Trophoblast cell (in vitro differentiated cells and primary cell): ENCODE data around the gene TXLNA.

Source experiments
- DNase-seq, 2 donors: peaks; one replicate each; pipeline ENCODE4 v3.0.0-alpha.2; 2016
- H2AFZ ChIP-seq: 2 replicates; pipeline ENCODE4 v1.6.1; 2013; ENCODE audit warnings: low read length, moderate library complexity, mild to moderate bottlenecking; ENCODE audit not compliant: insufficient read depth, poor library complexity
- H2AK5ac ChIP-seq: 2 replicates; pipeline ENCODE4 v1.6.1; 2013; ENCODE audit warnings: mild to moderate bottlenecking, low read length
- H2BK120ac ChIP-seq: 2 replicates; pipeline ENCODE4 v1.6.1; 2013; ENCODE audit warnings: low read length, mild to moderate bottlenecking, moderate library complexity; ENCODE audit not compliant: insufficient read depth, poor library complexity
- H2BK12ac ChIP-seq: 2 replicates; pipeline ENCODE4 v1.6.1; 2013; ENCODE audit warnings: mild to moderate bottlenecking, low read length, moderate library complexity
- H2BK5ac ChIP-seq: 2 replicates; pipeline ENCODE4 v1.6.1; 2013; ENCODE audit warnings: low read length, low read depth, moderate library complexity, mild to moderate bottlenecking; ENCODE audit not compliant: poor library complexity
- H3K14ac ChIP-seq: 2 replicates; pipeline ENCODE4 v1.6.1; 2013; ENCODE audit warnings: mild to moderate bottlenecking, low read length
- H3K18ac ChIP-seq: 2 replicates; pipeline ENCODE4 v1.6.1; 2013; ENCODE audit warnings: mild to moderate bottlenecking, low read length
- H3K23ac ChIP-seq: 2 replicates; pipeline ENCODE4 v1.6.1; 2013; ENCODE audit warnings: low read length
- H3K27ac ChIP-seq: 2 replicates; pipeline ENCODE4 v1.5.1; 2013; ENCODE audit warnings: low read depth, mild to moderate bottlenecking, inconsistent platforms, low read length, moderate library complexity
- H3K27me3 ChIP-seq: 2 replicates; pipeline ENCODE4 v1.6.1; 2013; ENCODE audit warnings: inconsistent platforms, mild to moderate bottlenecking, low read length, moderate library complexity; ENCODE audit not compliant: insufficient read depth
- H3K36me3 ChIP-seq, 2 experiments: 1 replicate in 1 of 2; 2 replicates in 1 of 2; pipeline ENCODE4 v1.6.1; 2013; ENCODE audit warnings: low read length in 2 of 2, mild to moderate bottlenecking in 2 of 2, moderate library complexity in 1 of 2; ENCODE audit not compliant: insufficient read depth in 2 of 2, control insufficient read depth in 1 of 2
- H3K4ac ChIP-seq: 2 replicates; pipeline ENCODE4 v1.6.1; 2013; ENCODE audit warnings: low read depth, mild to moderate bottlenecking, low read length, moderate library complexity
- H3K4me1 ChIP-seq, 2 experiments: 1 replicate in 1 of 2; 2 replicates in 1 of 2; pipeline ENCODE4 v1.6.1; 2013; ENCODE audit warnings: low read length in 2 of 2, mild to moderate bottlenecking in 2 of 2, moderate library complexity in 1 of 2; ENCODE audit not compliant: insufficient read depth in 2 of 2, control insufficient read depth in 1 of 2
- H3K4me2 ChIP-seq: 2 replicates; pipeline ENCODE4 v1.6.1; 2013; ENCODE audit warnings: inconsistent platforms, mild to moderate bottlenecking, low read length, moderate library complexity
- H3K4me3 ChIP-seq: 2 replicates; pipeline ENCODE4 v1.5.1; 2013; ENCODE audit warnings: mild to moderate bottlenecking, low read depth, low read length, inconsistent platforms
- H3K79me1 ChIP-seq: one replicate; pipeline ENCODE4 v1.6.1; 2013; ENCODE audit warnings: low read length
- H3K79me2 ChIP-seq: 2 replicates; pipeline ENCODE4 v1.6.1; 2013; ENCODE audit warnings: low read length, mild to moderate bottlenecking; ENCODE audit not compliant: control insufficient read depth, insufficient read depth, poor library complexity
- H3K9ac ChIP-seq: 2 replicates; pipeline ENCODE4 v1.6.1; 2013; ENCODE audit warnings: mild to moderate bottlenecking, low read length
- H3K9me3 ChIP-seq: 2 replicates; pipeline ENCODE4 v1.6.1; 2013; ENCODE audit warnings: low read depth, mild to moderate bottlenecking, control low read depth, inconsistent platforms, low read length; ENCODE audit not compliant: insufficient read depth
- H4K12ac ChIP-seq: 2 replicates; pipeline ENCODE4 v1.6.1; 2013; ENCODE audit warnings: low read depth, mild to moderate bottlenecking, low read length, moderate library complexity
- H4K8ac ChIP-seq: 2 replicates; pipeline ENCODE4 v1.6.1; 2013; ENCODE audit warnings: low read depth, mild to moderate bottlenecking, low read length, moderate library complexity
- H4K91ac ChIP-seq: one replicate; pipeline ENCODE4 v1.6.1; 2013; ENCODE audit warnings: low read depth, mild to moderate bottlenecking, low read length, moderate library complexity
- WGBS: extraction: QIAGEN DNeasy Blood & Tissue Kit; methylation state at CpG from one replicate; pipeline ENCODE4 v1.1.7; 2013; ENCODE audit warnings: missing lambda C conversion rate; ENCODE audit not compliant: insufficient read length, insufficient coverage; ENCODE audit errors: extremely low coverage; 5-methylcytosine and 5-hydroxymethylcytosine counted together

The TXLNA gene

GRCh38 chr1:32221581-32221979 lies 42.1 kb downstream of the TXLNA start:
- H3K79me1 ChIP-seq: peaks cover 9% of the 10 kb centered on the region
- H4K12ac ChIP-seq: peak overlapping the region; percentile 70
- H3K9me3 ChIP-seq: peaks cover 1% of the 10 kb centered on the region
- H2BK120ac ChIP-seq: no peak overlapping the region
- peaks cover 7% of the 10 kb centered on the region in 2 experiments for H3K4me1 ChIP-seq
- H2AK5ac ChIP-seq: peak overlapping the region; percentile 36
- peak overlapping the region; percentile 69 for H3K14ac ChIP-seq
- H3K4me2 ChIP-seq: peak overlapping the region; percentile 69
- DNase-seq: no peak
- H4K91ac ChIP-seq: peak overlapping the region; percentile 65
- H3K27ac ChIP-seq: peak overlapping the region; percentile 70
- no CpG with 5 or more reads among the region's 13 CpGs for WGBS
- H3K4me3 ChIP-seq: peak overlapping the region; percentile 90
- peaks cover 11% of the 10 kb centered on the region for H3K79me2 ChIP-seq
- peak overlapping the region; percentile 84 for H4K8ac ChIP-seq
- peak overlapping the region; percentile 77 for H3K4ac ChIP-seq
- no peak overlapping the region for H2BK5ac ChIP-seq
- peak overlapping the region; percentile 67 for H2AFZ ChIP-seq
- no peak overlapping the region for H3K23ac ChIP-seq
- peak overlapping the region; percentile 20 for H3K9ac ChIP-seq
- H3K18ac ChIP-seq: peak overlapping the region; percentile 16
- no peaks in the 10 kb centered on the region for H3K27me3 ChIP-seq
- no peak overlapping the region for H2BK12ac ChIP-seq
- peaks cover 28 to 29% of the 10 kb centered on the region in 2 experiments for H3K36me3 ChIP-seq

- Histone ChIP-seq H4K8ac (peak within 1 kb of the TSS; percentile 92), H2AK5ac (peak within 1 kb of the TSS; percentile 36), H4K91ac (peak within 1 kb of the TSS; percentile 69), H3K23ac (no peak within 1 kb of the TSS), H3K4me3 (peak within 1 kb of the TSS; percentile 90), H3K79me2 (peaks cover 11% of the 10 kb centered on the region), H3K79me1 (peaks cover 9% of the 10 kb centered on the region), H3K4me2 (peak within 1 kb of the TSS; percentile 75), H3K14ac (peak within 1 kb of the TSS; percentile 90), H3K9ac (peak within 1 kb of the TSS; percentile 93), H4K12ac (peak within 1 kb of the TSS; percentile 76), H2AFZ (peak within 1 kb of the TSS; percentile 90), H2BK5ac (peak within 1 kb of the TSS; percentile 62), H2BK120ac (peak within 1 kb of the TSS; percentile 67), H3K27me3 (no peaks in the 10 kb centered on the region), H2BK12ac (no peak within 1 kb of the TSS), H3K9me3 (peaks cover 1% of the 10 kb centered on the region), H3K27ac (peak within 1 kb of the TSS; percentile 70), H3K4me1 (peaks cover 7% of the 10 kb centered on the region in 2 experiments), H3K36me3 (peaks cover 25 to 26% of the 10 kb centered on the region in 2 experiments), H3K18ac (peak within 1 kb of the TSS; percentile 84), H3K4ac (peak within 1 kb of the TSS; percentile 77)
- no CpG with 5 or more reads among the region's 46 CpGs for WGBS
- peak; percentile 91 to 97 for DNase-seq
These were observed 42.7 kb downstream of the TXLNA start, which contains the start of the genes EIF3I and TMEM234 for GRCh38 chr1:32221980-32222755. Gene EIF3I, plus strand, starts transcription at chr1:32222407. Its CDS starts 35 bp downstream, at chr1:32222442. Gene TMEM234, minus strand, starts transcription at chr1:32222353. Its CDS starts 31 bp downstream, at chr1:32222322.

- Histone ChIP-seq H2BK120ac (no peak overlapping the region), H3K79me2 (peaks cover 11% of the 10 kb centered on the region), H4K8ac (no peak overlapping the region), H3K23ac (no peak overlapping the region), H4K12ac (no peak overlapping the region), H3K9ac (no peak overlapping the region), H2AK5ac (no peak overlapping the region), H3K14ac (no peak overlapping the region), H3K27ac (no peak overlapping the region), H3K4me1 (peaks cover 7% of the 10 kb centered on the region in 2 experiments), H3K79me1 (peaks cover 9% of the 10 kb centered on the region), H3K4me2 (no peak overlapping the region), H3K4ac (no peak overlapping the region), H3K4me3 (no peak overlapping the region), H3K9me3 (peaks cover 1% of the 10 kb centered on the region), H3K36me3 (peaks cover 35 to 40% of the 10 kb centered on the region in 2 experiments), H4K91ac (no peak overlapping the region), H2AFZ (no peak overlapping the region), H2BK5ac (no peak overlapping the region), H3K27me3 (no peaks in the 10 kb centered on the region), H3K18ac (peak overlapping the region; percentile 43), H2BK12ac (no peak overlapping the region)
- no CpG with 5 or more reads among the region's 3 CpGs for WGBS
- DNase-seq: no peak
These were observed 44.2 kb downstream of the TXLNA start for GRCh38 chr1:32223683-32224082.

GRCh38 chr1:32224285-32224684 lies 44.8 kb downstream of the TXLNA start:
- DNase-seq: no peak
- Histone ChIP-seq H3K79me2 (peaks cover 11% of the 10 kb centered on the region), H3K4me3 (no peak overlapping the region), H3K27ac (no peak overlapping the region), H2BK5ac (no peak overlapping the region), H3K9me3 (peaks cover 1% of the 10 kb centered on the region), H3K9ac (no peak overlapping the region), H2AK5ac (no peak overlapping the region), H3K79me1 (peaks cover 9% of the 10 kb centered on the region), H3K4me2 (no peak overlapping the region), H3K14ac (no peak overlapping the region), H2BK120ac (no peak overlapping the region), H4K12ac (no peak overlapping the region), H3K4me1 (peaks cover 7% of the 10 kb centered on the region in 2 experiments), H3K36me3 (peaks cover 40 to 45% of the 10 kb centered on the region in 2 experiments), H2AFZ (no peak overlapping the region), H4K91ac (no peak overlapping the region), H4K8ac (no peak overlapping the region), H3K27me3 (no peaks in the 10 kb centered on the region), H3K23ac (no peak overlapping the region), H3K18ac (no peak overlapping the region), H3K4ac (no peak overlapping the region), H2BK12ac (no peak overlapping the region)
- WGBS: no CpG with 5 or more reads among the region's 4 CpGs
